ENCODE data around the gene UBL5. TPM values are rescaled to one million over a fixed set of nuclear protein-coding genes. Genes with fewer than 3 reads are reported as not detected.

UBL5 gene
- total RNA-seq, 1 experiment from 2014 or later = 345 TPM

DNA sequence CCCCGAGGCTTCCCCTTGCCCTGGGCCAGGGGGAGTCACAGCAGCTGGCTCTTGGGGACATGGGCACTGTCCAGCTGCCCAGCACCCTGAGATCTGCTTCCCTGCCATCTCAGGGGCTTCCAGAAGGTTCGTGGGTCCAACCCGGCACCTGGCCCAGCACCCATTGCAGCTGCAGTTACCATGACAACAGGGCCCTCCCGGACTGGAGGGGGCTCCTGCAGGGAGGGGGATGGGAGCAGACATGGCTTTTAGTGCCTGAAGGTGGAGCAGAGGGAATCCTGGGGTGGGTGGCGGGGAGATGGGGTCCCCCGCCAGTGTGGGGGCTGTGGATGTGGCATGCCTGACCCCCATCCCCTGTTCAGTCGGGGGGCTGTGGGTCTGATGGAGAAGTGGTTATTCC, 22.1 kb downstream of the UBL5 start:
- ChIA-PET CTCF (no interaction called here), POLR2A (no interaction called here)
- H3K36me3 Mint-ChIP-seq (ENCODE audit: insufficient read depth, unreplicated experiment) = peaks cover 7% of the 10 kb centered on the region
- no peaks in the 10 kb centered on the region for H3K4me1 Mint-ChIP-seq (ENCODE audit: low read depth, unreplicated experiment)
- Histone ChIP-seq H3K36me3 (ENCODE audit: control insufficient read depth, insufficient read depth, low read length) (no peaks in the 10 kb centered on the region), H3K9me3 (no peaks in the 10 kb centered on the region), H3K27me3 (replicated peaks; ENCODE audit: control insufficient read depth, insufficient read depth, low read length) (no peaks in the 10 kb centered on the region), H3K4me1 (no peaks in the 10 kb centered on the region), H3K4me3 (ENCODE audit: low read depth, low read length) (no peak overlapping the region)
- no peak overlapping the region for H3K4me3 Mint-ChIP-seq (ENCODE audit: unreplicated experiment)
- intact Hi-C loops (cut with micrococcal nuclease; ENCODE audit: unreplicated experiment) = loop anchor here (2.0 kb wide), 1 partner anchor 65 kb away; no protein-coding TSS in a partner anchor
- BruUV-seq (replicated peaks) = no TSS peak
- no peak for DNase-seq
- H3K9me3 Mint-ChIP-seq (ENCODE audit: unreplicated experiment) = peaks cover 10% of the 10 kb centered on the region
- no peak overlapping the region for H3K27ac Mint-ChIP-seq (ENCODE audit: unreplicated experiment)
- H3K27me3 Mint-ChIP-seq (ENCODE audit: insufficient read depth, unreplicated experiment) = no peaks in the 10 kb centered on the region
- TF ChIP-seq, protein P1, sequence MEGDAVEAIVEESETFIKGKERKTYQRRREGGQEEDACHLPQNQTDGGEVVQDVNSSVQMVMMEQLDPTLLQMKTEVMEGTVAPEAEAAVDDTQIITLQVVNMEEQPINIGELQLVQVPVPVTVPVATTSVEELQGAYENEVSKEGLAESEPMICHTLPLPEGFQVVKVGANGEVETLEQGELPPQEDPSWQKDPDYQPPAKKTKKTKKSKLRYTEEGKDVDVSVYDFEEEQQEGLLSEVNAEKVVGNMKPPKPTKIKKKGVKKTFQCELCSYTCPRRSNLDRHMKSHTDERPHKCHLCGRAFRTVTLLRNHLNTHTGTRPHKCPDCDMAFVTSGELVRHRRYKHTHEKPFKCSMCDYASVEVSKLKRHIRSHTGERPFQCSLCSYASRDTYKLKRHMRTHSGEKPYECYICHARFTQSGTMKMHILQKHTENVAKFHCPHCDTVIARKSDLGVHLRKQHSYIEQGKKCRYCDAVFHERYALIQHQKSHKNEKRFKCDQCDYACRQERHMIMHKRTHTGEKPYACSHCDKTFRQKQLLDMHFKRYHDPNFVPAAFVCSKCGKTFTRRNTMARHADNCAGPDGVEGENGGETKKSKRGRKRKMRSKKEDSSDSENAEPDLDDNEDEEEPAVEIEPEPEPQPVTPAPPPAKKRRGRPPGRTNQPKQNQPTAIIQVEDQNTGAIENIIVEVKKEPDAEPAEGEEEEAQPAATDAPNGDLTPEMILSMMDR (IDR thresholded peaks at IDR 0.05; ENCODE audit: insufficient read depth in 1 of 2, low read depth in 1 of 2, low read length in 1 of 2, severe bottlenecking in 1 of 2, unreplicated experiment in 1 of 2) = no peak

DNA sequence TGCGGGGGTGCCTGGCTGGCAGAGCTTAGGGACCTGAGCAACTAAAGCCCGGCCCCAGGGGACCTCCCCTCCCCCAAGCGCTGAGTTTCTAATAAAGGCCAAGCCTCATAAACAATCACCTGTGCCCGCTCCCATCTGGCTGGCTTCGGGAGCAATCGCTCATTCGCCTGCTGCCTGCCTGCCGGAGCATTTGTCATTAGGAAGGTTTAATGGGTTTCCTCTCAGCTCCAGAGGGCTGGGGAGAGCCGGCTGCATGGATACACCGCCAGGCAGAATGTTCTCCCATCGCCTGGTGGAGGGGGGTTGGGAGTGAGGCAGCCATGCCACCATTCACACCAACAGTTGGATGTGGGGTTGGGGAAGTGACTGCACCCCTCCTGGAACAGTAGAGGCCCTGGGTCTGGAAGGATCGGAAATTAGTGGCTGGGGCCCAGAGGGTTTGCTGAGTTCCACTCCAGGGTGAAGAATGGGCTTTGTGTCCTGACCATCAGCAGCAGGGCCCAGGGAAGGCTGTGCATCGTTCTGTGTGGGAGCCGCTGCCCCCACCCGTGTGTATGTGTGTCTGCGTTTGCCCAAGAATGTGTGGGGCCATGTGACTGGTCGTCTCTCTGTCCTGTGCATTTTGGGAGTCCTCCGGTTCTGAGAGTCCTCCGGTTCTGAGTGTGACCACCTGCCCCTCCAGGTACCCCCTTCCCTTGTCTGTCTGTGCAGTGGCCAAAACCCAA, 22.7 kb downstream of the UBL5 start:
- Histone ChIP-seq H3K36me3 (ENCODE audit: control insufficient read depth, insufficient read depth, low read length) (no peaks in the 10 kb centered on the region), H3K27me3 (replicated peaks; ENCODE audit: control insufficient read depth, insufficient read depth, low read length) (no peaks in the 10 kb centered on the region), H3K9me3 (no peaks in the 10 kb centered on the region), H3K4me1 (no peaks in the 10 kb centered on the region), H3K4me3 (ENCODE audit: low read depth, low read length) (no peak overlapping the region)
- peaks cover 10% of the 10 kb centered on the region for H3K9me3 Mint-ChIP-seq (ENCODE audit: unreplicated experiment)
- POLR2A ChIA-PET = no interaction called here
- intact Hi-C loops (cut with micrococcal nuclease; ENCODE audit: unreplicated experiment) = no loop called here
- H3K4me1 Mint-ChIP-seq (ENCODE audit: low read depth, unreplicated experiment) = no peaks in the 10 kb centered on the region
- peaks cover 7% of the 10 kb centered on the region for H3K36me3 Mint-ChIP-seq (ENCODE audit: insufficient read depth, unreplicated experiment)
- H3K27me3 Mint-ChIP-seq (ENCODE audit: insufficient read depth, unreplicated experiment) = no peaks in the 10 kb centered on the region
- CTCF ChIA-PET = no interaction called here
- BruUV-seq (replicated peaks) = no TSS peak
- DNase-seq = no peak
- TF ChIP-seq, protein P1 (IDR thresholded peaks at IDR 0.05; ENCODE audit: insufficient read depth in 1 of 2, low read depth in 1 of 2, low read length in 1 of 2, severe bottlenecking in 1 of 2, unreplicated experiment in 1 of 2) = no peak
- H3K4me3 Mint-ChIP-seq (ENCODE audit: unreplicated experiment) = no peak overlapping the region
- no peak overlapping the region for H3K27ac Mint-ChIP-seq (ENCODE audit: unreplicated experiment)

DNA sequence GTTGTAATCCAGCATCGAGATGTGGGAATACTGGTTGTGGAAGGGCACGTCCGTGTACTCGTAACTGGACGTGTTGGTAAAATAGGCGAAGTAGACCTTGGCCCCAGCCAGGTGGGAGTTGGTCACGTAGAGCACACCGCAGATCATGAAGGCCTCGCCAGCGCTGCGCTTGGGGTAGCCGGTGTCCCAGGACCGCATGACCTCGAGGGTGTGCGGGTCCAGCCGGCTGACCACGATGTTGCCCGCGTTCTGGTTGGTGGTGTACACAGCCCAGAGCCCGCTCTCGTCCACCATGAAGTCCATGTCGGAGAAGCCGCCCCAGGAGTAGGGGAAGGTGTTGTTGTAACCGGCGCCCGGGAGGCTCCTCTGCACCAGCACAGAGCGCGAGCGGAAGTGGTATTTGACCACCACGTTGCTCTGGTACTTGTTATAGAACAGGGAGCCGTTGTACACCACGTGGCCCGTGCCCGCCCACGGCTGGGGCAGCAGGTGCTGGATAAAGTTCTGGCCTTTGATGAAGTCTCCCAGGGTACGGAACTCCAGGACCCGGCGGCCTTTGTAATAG, 26.6 kb downstream of the UBL5 start:
- Mint-ChIP-seq H3K27me3 (ENCODE audit: insufficient read depth, unreplicated experiment) (no peaks in the 10 kb centered on the region), H3K4me3 (ENCODE audit: unreplicated experiment) (no peak overlapping the region), H3K9me3 (ENCODE audit: unreplicated experiment) (peaks cover 10% of the 10 kb centered on the region), H3K27ac (ENCODE audit: unreplicated experiment) (no peak overlapping the region), H3K36me3 (ENCODE audit: insufficient read depth, unreplicated experiment) (peaks cover 7% of the 10 kb centered on the region), H3K4me1 (ENCODE audit: low read depth, unreplicated experiment) (no peaks in the 10 kb centered on the region)
- intact Hi-C loops (cut with micrococcal nuclease; ENCODE audit: unreplicated experiment) = no loop called here
- Histone ChIP-seq H3K4me1 (no peaks in the 10 kb centered on the region), H3K27me3 (replicated peaks; ENCODE audit: control insufficient read depth, insufficient read depth, low read length) (no peaks in the 10 kb centered on the region), H3K9me3 (no peaks in the 10 kb centered on the region), H3K4me3 (ENCODE audit: low read depth, low read length) (no peak overlapping the region), H3K36me3 (ENCODE audit: control insufficient read depth, insufficient read depth, low read length) (no peaks in the 10 kb centered on the region)
- POLR2A ChIA-PET = no interaction called here
- BruUV-seq (replicated peaks) = no TSS peak
- TF ChIP-seq, protein P1 (IDR thresholded peaks at IDR 0.05; ENCODE audit: insufficient read depth in 1 of 2, low read depth in 1 of 2, low read length in 1 of 2, severe bottlenecking in 1 of 2, unreplicated experiment in 1 of 2) = no peak
- DNase-seq = no peak
- CTCF ChIA-PET = no interaction called here

Measured in Caco-2 (cell line).